Glomerular visceral epithelial cell (primary cell): ENCODE results near the gene RNF39.
"Not testable (repeated sequence)": the region's sequence is repeated elsewhere in the genome, so short reads cannot be mapped to it uniquely, and the experiment has no call there.

Experiments
- DNase-seq: peaks from one replicate; pipeline ENCODE4 v3.0.0-alpha.2; 2016; ENCODE audit errors: extremely low spot score

The RNF39 gene, protein sequence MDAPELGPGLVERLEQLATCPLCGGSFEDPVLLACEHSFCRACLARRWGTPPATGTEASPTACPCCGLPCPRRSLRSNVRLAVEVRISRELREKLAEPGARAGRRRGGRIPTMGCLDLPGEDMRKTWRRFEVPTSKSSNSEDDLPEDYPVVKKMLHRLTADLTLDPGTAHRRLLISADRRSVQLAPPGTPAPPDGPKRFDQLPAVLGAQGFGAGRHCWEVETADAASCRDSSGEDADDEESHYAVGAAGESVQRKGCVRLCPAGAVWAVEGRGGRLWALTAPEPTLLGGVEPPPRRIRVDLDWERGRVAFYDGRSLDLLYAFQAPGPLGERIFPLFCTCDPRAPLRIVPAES

DNA sequence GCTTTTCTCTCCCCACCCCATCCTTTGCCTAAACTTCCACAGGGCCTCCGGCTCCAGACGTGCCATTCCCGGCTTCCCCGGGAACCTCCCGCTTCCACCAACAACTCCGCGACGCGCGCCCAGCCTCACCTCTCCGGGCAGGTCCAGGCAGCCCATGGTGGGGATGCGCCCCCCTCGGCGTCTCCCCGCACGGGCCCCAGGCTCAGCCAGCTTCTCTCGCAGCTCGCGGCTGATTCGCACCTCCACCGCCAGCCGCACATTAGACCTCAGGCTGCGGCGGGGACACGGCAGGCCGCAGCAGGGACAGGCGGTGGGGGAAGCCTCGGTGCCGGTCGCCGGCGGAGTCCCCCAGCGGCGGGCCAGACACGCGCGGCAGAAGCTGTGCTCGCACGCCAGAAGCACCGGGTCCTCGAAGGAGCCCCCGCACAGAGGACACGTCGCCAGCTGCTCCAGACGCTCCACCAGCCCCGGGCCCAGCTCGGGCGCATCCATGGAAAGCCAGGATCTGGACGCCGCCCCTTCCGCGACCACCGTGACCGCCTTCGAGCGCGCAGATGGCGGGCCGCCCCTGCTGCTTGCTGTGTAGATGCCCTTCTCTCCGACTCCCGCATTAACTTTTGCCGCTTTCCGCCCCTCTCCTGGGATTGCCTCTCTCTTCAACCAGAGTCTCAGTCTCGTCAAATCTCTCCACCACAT, at the start of gene RNF39:
TSS of gene RNF39 (minus strand) at position 676 of the 696 bp plus-strand sequence. CDS start at position 492, 184 bp downstream.
- no peak for DNase-seq

DNA sequence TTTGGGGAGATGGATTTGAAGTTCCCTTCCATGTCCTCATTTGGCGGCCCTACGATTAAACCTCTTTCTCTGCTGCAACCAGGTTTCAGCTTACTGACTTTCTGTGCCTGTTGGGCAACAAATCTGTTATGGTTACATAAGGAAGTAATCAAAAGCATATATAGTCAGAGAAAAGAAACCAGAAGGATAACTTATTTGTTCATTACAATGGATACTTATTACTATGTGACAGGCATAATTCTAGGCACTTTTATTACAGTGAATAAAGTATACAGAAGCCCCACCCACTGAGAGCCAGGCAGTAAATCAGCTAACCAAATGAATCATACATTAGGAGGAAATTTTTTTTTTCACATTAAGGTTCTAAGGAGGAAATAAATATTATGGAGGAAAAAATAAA, 46.9 kb upstream of the RNF39 start:
- DNase-seq = no peak

DNA sequence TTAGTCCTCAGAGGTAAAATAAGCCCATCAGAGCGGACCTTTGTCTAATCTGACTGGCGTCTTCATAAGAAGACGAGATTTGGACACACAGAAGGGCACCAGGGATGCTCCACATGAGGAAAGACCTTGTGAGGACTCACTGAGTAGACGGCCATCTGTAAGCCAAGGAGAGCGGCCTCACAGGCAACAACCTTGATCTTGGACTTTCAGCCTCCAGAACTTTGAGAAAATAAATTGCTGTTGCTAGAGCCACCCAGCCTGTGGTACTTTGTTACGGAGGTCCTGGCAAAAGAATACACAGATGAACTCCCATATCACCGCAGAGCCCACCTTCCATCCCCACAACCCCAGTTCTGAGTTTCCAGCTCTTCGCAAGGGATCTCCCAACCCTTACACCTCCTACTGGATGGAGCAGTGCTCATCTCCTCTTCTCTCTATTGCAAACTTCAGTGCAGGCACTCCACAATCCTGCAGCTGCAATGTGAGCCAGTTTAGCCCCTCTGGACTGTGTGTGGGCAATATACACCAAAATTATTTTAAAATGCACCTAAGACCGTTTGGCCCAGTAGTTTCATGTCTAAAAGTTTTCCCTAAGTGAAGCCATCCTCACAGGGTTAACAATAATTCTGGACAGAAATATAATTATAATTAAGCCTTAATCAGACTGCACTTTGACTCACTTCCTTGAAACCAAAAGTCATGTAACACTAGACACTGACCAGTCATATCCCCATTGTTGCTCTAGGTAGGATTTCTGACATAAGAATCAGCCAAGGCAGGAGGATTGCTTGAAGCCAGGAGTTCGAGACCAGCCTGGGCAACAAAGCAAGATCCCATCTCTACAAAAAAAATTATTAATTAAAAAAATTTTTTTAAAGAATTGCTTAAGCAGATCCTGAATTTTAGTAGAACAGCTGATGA, 46.1 kb upstream of the RNF39 start:
- no peak for DNase-seq

DNA sequence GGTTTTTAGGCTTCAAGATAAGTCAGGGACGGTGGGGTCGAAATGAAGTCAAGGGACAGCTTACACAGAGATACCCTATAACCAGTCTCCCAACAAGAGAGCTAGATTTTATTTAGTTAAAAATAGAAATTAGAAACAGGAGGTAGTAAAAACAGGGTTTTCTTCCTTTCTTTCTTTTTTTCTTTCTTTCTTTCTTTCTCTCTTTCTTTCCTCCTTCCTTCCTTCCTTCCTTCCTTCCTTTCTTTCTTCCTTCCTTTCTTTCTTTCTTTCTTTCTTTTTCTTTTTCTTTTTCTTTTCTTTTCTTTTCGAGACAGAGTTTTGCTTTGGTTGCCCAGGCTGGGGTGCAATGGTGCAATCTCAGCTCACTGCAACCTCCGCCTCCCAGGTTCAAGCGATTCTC, 43.1 kb upstream of the RNF39 start:
- not testable (repeated sequence) for DNase-seq

- no peak for DNase-seq
Observed at GRCh38 chr6:30116724-30117123, 41.2 kb upstream of the RNF39 start.

- DNase-seq = no peak
Observed at GRCh38 chr6:30113841-30114240, 38.3 kb upstream of the RNF39 start.

DNA sequence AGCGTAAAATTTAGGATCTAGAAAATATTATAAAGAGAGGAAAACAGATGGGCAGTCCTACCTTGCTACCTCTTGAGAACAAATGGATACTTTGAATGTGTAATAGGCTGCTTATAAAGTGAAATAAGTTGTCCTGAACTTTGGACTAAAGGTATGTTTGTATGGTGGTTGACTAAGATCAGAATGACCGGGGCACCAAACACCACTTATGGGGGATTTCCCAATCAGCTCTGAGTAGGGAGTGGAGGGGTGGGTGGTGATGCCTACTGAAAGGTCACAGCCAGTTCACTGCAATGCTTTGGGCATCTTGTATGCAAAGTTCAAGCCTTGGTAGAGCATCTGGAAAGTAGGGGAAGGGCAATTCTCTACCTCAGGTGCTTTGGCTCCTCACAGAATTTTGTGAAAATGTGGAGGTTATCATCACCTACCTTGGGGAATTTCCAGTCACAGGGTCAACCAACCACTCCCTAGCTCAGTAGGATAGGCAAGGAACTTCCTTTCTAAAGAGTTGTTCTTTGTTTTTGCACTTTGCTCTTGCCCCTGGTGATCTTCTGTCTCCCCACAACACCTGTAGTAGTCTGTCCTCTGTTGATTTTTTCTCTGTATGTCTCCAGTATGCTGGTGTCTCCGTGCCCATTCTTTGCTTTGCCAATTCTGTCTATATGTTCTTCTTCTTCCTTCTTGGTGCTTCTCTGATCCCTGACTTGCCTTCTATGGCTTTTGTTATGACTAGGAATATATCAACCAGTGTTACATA, 37.6 kb upstream of the RNF39 start, which contains the start of gene TRIM31:
TSS of gene TRIM31 (minus strand) at position 88 of the 757 bp plus-strand sequence. CDS start 285 bp downstream, outside the sequence.
- DNase-seq = no peak

GRCh38 chr6:30112402-30112994, 36.9 kb upstream of the RNF39 start:
- no peak for DNase-seq

GRCh38 chr6:30111266-30111856, 35.8 kb upstream of the RNF39 start:
- no peak for DNase-seq

GRCh38 chr6:30104661-30105060, 29.1 kb upstream of the RNF39 start:
- no peak for DNase-seq

- no peak for DNase-seq
Observed at GRCh38 chr6:30103872-30104179, 28.3 kb upstream of the RNF39 start.

DNA sequence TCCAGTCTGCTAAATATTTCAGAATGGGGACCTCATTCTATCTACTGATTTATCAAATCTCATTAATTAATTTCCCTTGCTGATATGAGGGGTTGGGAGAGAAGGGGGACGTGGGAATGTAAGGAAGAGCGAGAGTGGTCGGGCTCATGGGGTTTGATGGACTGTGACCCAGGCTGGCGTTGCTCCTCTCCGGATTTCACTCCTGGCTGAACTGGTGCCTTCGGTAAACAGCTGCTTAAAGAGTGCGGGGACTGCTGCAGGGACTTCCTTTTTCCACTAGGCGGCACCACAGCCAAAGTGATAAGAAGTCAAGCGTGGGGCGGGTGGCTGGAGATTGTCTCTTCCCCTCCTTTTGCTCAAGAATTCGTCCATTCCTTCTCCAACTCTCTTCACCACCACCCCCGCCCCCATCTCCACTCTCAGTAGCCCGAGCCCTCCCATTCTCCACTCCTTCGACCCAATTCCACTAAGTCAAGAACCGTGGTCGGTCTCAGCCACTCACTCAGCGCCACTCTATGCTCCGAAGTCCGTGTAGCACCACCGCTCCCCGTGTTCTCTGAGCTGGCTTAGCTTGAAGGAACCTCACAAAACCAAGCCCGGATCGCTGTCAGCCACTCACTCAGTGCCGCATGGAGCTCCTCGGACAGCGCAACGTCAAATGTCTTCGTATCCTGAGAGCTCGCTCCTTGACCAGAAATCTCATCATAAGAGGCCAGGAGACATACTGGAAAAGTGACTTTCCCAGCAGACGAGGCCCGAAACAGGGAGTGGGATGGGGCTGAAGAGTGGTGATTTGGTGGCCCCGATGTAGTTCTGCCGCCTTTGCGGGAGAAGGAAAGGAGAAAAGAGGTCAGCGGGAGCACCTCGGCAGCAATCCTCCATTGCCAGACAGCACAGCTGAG, 27.7 kb upstream of the RNF39 start:
- peak; percentile 90 for DNase-seq

DNA sequence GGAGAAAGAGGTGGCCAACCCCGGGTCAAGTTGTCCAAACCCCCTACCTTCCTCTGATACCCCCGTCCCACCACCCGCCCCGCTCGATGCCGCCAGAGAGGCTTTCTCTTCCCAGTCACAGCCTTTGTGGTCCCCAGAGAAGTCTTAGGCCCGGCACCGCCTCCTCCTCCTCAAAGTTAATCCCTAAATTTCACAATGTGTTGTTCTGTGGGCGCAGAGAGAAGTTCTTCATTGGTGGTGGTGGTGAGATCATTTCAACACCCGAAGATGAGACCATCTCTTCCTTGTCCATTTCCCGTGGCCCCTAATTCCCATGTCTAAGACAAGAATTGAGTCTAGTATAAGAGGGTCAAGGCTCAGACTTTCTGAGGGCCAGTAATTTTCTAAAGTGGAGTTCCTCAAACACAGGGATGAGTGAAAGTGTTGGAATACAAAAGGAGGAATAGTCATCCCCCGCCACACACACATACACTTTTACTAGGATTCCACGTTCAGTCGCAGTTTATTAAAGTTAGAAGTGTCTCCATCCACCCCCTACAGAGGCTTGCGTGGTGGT, 26.9 kb upstream of the RNF39 start:
- no peak for DNase-seq

- peak; percentile 85 for DNase-seq
Observed at GRCh38 chr6:30101444-30102413, 26.2 kb upstream of the RNF39 start.

DNA sequence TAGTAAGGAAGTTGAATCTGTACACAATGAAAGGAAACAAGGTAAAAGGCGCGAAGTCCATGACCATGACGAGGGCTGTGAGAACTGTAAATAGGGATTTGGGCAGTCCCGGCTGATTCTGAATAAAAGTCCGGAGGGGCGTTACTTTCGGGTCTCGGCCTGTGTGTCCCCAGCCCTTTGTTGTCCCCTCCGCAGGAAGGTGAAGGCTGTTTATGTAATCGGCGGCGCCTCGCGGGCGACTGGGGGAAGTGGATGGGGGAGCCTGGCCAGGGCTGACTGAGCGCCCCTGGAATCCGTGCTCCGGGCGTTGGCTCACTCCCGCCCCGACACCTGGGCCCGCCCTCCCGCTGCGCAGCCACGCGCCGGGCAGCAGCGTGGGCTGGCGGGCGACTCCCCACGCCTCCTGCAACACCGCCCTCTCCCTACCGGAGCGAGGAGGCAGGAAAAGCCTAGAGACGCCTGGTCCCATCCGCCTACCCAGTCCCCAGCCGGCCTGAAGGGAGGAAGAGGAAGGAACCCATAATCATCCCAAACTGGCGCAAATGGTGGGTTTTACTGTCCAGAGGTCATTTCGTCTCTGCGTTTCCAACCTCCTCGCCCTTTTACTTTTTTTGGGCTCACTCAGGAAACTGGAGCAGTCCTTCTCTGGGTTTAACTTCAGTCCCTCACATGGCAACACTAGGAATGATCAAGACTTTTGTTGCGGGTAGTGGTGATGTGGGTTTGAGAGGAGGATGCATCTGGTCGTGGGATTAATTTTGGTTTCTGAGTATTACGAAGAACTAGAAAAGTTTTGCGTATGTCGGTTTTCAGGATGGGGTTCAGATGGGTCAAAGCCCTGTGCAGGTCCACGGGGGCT, 25.2 kb upstream of the RNF39 start:
- DNase-seq = peak; percentile 18

DNA sequence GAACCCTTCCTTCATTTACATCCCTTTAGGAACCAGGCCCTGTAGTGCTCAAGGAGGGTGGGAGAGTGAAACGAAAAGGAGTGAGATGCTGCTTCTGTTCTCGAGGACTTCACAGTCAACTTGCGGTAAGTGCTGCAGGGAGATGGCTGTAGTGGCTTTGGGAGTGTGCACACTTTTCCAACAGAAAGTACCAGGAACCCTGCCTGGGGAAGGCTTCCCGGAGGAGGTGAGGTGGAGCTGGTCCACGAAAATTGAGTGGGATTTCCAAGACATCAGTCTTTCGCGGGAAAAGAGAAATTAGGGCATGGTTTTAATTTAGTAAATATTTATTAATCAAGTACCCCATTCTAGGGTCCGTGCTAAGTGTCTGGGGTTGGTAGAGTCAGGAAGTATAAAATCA, 24.6 kb upstream of the RNF39 start:
- no peak for DNase-seq
